T-helper 17 cell (primary cell): Measurements from ENCODE around the gene TPPP. TPM values are rescaled to one million over a fixed set of nuclear protein-coding genes. Genes with fewer than 3 reads are reported as not detected.

Experiments
- ATAC-seq: fragments of 150-1000 bp; cut with Tn5 transposase; 2 replicates; pipeline ENCODE4 v1.10.0; 2021; ENCODE audit warnings: mild to moderate bottlenecking, moderate library complexity
- DNase-seq, 3 donors: peaks; one replicate each; pipeline versions ENCODE4 v3.0.0 to v3.0.0-alpha.2; 2020 to 2021
- H3K9me3 ChIP-seq: one replicate; pipeline ENCODE4 v1.7.0; 2013; ENCODE audit warnings: low read length, mild to moderate bottlenecking; ENCODE audit not compliant: control insufficient read depth, poor library complexity, severe bottlenecking
- H3K27ac Mint-ChIP-seq: one replicate; pipeline ENCODE4 v1.8.0; 2022; ENCODE audit warnings: mild to moderate bottlenecking, moderate library complexity, mixed read lengths
- H3K27me3 Mint-ChIP-seq: one replicate; pipeline ENCODE4 v1.8.0; 2022; ENCODE audit warnings: mixed read lengths
- H3K36me3 Mint-ChIP-seq: one replicate; pipeline ENCODE4 v1.8.0; 2022; ENCODE audit warnings: low read depth, mixed read lengths
- H3K4me1 Mint-ChIP-seq: one replicate; pipeline ENCODE4 v1.8.0; 2022; ENCODE audit warnings: mild to moderate bottlenecking, mixed read lengths
- H3K4me3 Mint-ChIP-seq: one replicate; pipeline ENCODE4 v1.8.0; 2022; ENCODE audit warnings: mild to moderate bottlenecking, moderate library complexity, mixed read lengths
- total RNA-seq, 4 donors: library from RNA in 2 of 4; stranded (reverse) in 2 of 4; gene quantifications; one replicate each; pipeline ENCODE4 v1.2.3 and lab custom pipeline; 2022 to 2026

TPPP gene
- total RNA-seq, 2 donors from 2014 or later, result 17.3 to 35.4 TPM

DNA sequence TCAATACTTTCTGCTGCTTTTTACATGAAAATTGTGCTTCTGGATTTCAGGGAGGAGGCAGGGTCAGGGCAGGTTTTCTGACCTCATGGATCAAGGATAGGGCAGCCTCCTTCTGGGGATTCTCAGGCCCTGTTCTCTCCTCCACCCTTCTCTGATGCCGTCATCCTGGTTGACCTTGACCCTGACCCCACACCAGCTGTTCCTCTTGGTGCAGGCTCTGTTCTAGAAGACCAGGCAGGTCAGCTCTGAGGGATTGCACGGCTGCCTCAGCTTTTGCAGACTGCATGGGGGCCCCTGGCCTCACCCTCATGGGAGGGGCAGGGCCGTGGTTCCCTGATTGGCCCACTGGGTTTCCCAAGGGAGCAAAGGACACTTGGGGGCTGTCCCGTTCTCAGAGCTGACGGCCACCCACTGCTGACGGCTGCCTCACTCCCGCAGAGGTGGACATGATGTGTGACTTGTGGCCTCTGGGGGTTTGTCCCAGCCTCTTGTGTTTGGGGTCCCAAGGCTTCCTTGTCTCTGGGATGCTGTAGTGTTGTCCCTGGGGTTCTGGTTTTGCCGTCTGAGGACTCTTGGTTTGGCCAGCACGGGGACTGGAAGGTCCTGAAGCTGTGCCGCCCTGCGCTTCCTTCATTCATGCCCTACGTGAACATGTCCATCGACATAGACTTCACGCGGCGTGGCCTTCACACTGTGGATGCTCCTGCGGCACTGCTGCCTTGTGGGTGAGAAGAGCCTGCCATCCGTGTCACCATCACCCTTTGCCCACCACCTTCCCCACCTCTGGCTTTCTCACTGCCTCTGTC is 46.6 kb downstream of the TPPP start:
- Mint-ChIP-seq H3K4me3 (no peak overlapping the region), H3K27ac (no peak overlapping the region), H3K36me3 (no peaks in the 10 kb centered on the region), H3K4me1 (peaks cover 2% of the 10 kb centered on the region), H3K27me3 (no peaks in the 10 kb centered on the region)
- H3K9me3 ChIP-seq, result no peaks in the 10 kb centered on the region
- DNase-seq (no peak), ATAC-seq (no peak)

DNA sequence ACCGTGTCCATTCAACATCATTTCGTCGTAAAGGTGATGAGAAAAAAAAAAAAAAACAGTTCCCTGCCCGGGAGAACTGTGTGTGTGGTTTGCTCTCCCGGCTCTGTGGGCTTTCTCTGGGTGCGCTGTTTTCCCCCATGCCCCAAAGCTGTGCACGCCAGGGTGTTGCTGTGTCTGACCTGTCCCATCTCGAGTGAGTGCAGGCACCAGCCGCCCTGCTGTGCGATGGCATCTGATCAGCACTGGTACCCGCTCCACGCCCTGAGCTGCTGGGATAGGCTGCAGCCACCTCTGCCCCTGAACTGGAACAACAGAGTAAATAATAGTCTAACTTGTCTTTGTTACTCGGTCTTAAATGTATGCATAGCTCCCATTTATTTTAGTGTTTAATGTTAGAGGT is 47.7 kb downstream of the TPPP start:
- Mint-ChIP-seq H3K27ac (no peak overlapping the region), H3K4me1 (peaks cover 2% of the 10 kb centered on the region), H3K27me3 (no peaks in the 10 kb centered on the region), H3K4me3 (no peak overlapping the region), H3K36me3 (no peaks in the 10 kb centered on the region)
- DNase-seq (no peak), ATAC-seq (no peak)
- H3K9me3 ChIP-seq, result no peaks in the 10 kb centered on the region

DNA sequence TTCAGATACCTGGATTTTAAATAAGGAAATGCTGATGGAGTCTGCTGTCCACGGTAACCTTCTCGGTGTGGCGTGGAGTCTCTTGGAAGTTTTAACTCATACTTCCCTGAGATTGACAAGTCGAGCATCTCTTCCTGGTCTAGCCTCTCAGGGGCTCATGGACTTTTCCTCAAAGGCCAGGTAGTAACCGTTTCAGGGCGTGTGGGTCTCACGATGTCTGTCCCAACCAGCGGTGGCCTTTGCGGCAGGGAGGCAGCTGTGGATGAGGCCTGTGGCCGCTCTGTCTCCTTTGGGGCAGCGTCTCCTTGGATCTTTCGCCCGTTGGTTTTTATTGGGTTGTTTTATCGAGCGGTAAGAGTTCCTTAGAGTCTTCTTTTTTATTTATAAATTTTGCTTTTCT is 48.2 kb downstream of the TPPP start:
- Mint-ChIP-seq H3K4me1 (peaks cover 2% of the 10 kb centered on the region), H3K27me3 (no peaks in the 10 kb centered on the region)

DNA sequence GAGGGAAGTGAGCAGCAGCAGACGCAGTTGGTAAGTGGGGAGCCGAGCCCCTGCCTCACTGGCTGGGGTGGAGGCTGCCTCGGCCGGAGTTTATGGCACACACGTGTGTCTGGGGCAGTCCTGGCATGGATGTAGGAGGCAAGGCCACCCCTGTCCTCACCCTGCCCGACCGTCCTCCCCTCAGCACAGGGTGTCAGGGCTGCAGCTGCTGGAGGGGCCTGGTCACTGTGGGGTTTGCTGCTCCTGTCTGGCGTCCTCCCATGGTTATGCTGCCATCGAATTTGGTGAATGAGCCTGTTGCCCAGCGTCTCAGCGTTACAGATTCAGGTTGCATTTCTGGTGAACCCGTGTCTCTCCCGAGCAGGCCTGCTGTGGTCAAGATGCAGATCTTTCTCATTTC is 48.6 kb downstream of the TPPP start:
- H3K4me3 Mint-ChIP-seq, result no peak overlapping the region
- no peak for ATAC-seq
- no peaks in the 10 kb centered on the region for H3K9me3 ChIP-seq
- no peak for DNase-seq
- H3K27ac Mint-ChIP-seq, result no peak overlapping the region
- peaks cover 2% of the 10 kb centered on the region for H3K4me1 Mint-ChIP-seq
- no peaks in the 10 kb centered on the region for H3K36me3 Mint-ChIP-seq
- no peaks in the 10 kb centered on the region for H3K27me3 Mint-ChIP-seq

More for the DNA sequence above, 48.2 kb downstream of the TPPP start:
- Mint-ChIP-seq H3K27ac (no peak overlapping the region), H3K4me3 (no peak overlapping the region), H3K36me3 (no peaks in the 10 kb centered on the region)
- H3K9me3 ChIP-seq, result no peaks in the 10 kb centered on the region
- DNase-seq (no peak), ATAC-seq (no peak)

- Mint-ChIP-seq H3K27ac (no peak overlapping the region), H3K4me3 (no peak overlapping the region), H3K27me3 (no peaks in the 10 kb centered on the region), H3K4me1 (peaks cover 2% of the 10 kb centered on the region), H3K36me3 (no peaks in the 10 kb centered on the region)
- ATAC-seq (no peak), DNase-seq (no peak)
- no peaks in the 10 kb centered on the region for H3K9me3 ChIP-seq
Measured at GRCh38 chr5:643811-644271, 49.3 kb downstream of the TPPP start.

DNA sequence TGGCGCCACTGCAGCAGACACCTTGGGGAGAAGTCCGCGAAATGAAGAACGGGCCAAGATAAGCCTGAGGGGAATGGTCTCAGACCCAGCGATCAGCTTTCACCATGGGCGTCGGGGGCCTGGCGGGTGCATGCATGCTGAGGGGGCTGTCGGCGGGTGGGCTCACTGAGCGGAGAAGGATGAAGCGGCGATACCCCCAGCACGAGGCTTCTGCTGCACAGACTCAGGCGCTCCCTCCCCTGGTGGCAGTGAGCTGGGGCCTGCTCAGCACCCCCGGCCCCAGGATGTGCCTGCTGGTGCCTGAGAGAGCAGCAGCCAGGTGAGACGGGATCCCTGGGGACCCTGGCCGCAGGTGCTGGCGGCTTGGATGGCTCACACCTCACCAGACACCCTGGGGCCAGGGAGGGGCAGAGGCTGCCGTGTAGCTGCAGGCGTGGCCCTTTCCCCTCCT is 49.8 kb downstream of the TPPP start:
- Mint-ChIP-seq H3K36me3 (no peaks in the 10 kb centered on the region), H3K4me1 (peaks cover 2% of the 10 kb centered on the region), H3K27ac (no peak overlapping the region)

DNA sequence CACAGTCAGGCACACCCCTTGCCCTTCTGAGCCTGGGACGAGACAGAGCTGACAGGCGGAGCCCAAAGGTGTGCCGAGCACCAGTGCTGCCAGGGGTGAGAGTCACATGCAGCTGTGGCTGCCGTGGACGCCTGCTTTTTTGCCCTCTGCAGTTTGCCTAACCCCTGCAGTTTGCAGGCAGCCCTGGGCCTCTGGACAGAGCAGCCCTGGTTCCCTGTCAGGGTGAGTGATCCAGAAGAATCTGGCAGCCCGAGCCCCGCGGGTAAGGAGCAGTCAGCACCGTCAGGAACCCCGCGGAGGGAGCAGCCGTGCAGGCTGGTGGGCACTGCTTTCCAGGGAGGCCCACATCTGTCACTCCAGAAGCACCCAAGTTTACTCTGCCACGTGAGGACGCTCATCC is 50.7 kb downstream of the TPPP start:
- H3K4me3 Mint-ChIP-seq, result no peak overlapping the region
- no peaks in the 10 kb centered on the region for H3K36me3 Mint-ChIP-seq
- peaks cover 2% of the 10 kb centered on the region for H3K4me1 Mint-ChIP-seq
- no peaks in the 10 kb centered on the region for H3K9me3 ChIP-seq
- ATAC-seq (no peak), DNase-seq (no peak)
- no peak overlapping the region for H3K27ac Mint-ChIP-seq
- no peaks in the 10 kb centered on the region for H3K27me3 Mint-ChIP-seq

More for the DNA sequence above, 49.8 kb downstream of the TPPP start:
- Mint-ChIP-seq H3K4me3 (peak overlapping the region; percentile 43), H3K27me3 (no peaks in the 10 kb centered on the region)
- H3K9me3 ChIP-seq, result no peaks in the 10 kb centered on the region
- DNase-seq (no peak), ATAC-seq (no peak)

DNA sequence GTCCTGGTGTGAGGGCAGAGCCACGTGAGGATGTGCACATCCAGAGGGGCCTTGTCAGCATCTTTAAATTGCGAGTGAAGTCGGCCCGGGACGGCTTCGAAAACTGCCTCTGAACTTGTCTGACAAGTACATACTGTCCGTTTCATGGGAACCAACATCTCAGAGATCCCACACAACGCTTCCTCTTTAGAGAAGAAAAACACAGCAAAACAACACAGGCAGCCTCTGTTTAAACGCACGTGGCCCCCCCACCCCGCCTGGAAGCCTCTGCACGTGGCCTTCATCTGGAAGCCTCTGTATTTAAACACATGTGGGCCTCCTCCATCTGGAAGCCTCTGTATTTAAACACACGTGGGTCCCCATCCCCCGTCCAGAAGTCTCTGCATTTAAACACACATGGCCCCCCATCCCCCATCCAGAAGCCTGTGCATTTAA is 51.8 kb downstream of the TPPP start:
- no peak for DNase-seq
- Mint-ChIP-seq H3K4me1 (peaks cover 2% of the 10 kb centered on the region), H3K36me3 (no peaks in the 10 kb centered on the region)

GRCh38 chr5:640461-641330 is 52.5 kb downstream of the TPPP start:
- no peak for DNase-seq
- Mint-ChIP-seq H3K4me1 (peaks cover 2% of the 10 kb centered on the region), H3K36me3 (peaks cover 3% of the 10 kb centered on the region), H3K27ac (no peak overlapping the region), H3K27me3 (no peaks in the 10 kb centered on the region), H3K4me3 (no peak overlapping the region)
- H3K9me3 ChIP-seq, result no peaks in the 10 kb centered on the region
- no peak for ATAC-seq

More for the DNA sequence above, 51.8 kb downstream of the TPPP start:
- Mint-ChIP-seq H3K4me3 (no peak overlapping the region), H3K27me3 (no peaks in the 10 kb centered on the region), H3K27ac (no peak overlapping the region)
- no peak for ATAC-seq
- H3K9me3 ChIP-seq, result no peaks in the 10 kb centered on the region

- H3K27me3 Mint-ChIP-seq, result no peaks in the 10 kb centered on the region
- no peak overlapping the region for H3K27ac Mint-ChIP-seq
- DNase-seq (no peak), ATAC-seq (no peak)
- H3K4me1 Mint-ChIP-seq, result peaks cover 1% of the 10 kb centered on the region
- no peak overlapping the region for H3K4me3 Mint-ChIP-seq
- no peaks in the 10 kb centered on the region for H3K9me3 ChIP-seq
- H3K36me3 Mint-ChIP-seq, result peaks cover 6% of the 10 kb centered on the region
Measured at GRCh38 chr5:639584-640213, 53.5 kb downstream of the TPPP start.

DNA sequence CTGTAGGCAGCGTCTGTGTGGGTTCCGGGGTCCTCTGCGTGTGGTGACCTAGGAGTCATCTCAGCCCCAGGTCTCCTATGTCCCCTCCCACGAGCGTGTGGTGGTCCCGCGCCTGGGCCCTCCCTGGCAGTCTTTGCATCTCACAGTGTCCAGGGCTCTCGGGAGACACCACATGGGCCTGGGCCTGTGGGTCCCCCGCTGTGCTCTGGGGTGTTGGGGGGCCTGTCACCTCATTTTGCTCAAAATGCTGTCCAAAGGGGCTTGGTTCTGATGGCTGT is 54.0 kb downstream of the TPPP start:
- no peak for DNase-seq
- H3K4me1 Mint-ChIP-seq, result no peaks in the 10 kb centered on the region
- no peak for ATAC-seq
- H3K27ac Mint-ChIP-seq, result no peak overlapping the region
- no peaks in the 10 kb centered on the region for H3K27me3 Mint-ChIP-seq
- no peak overlapping the region for H3K4me3 Mint-ChIP-seq
- H3K36me3 Mint-ChIP-seq, result peaks cover 8% of the 10 kb centered on the region
- no peaks in the 10 kb centered on the region for H3K9me3 ChIP-seq

- Mint-ChIP-seq H3K4me3 (no peak overlapping the region), H3K27ac (no peak overlapping the region), H3K27me3 (no peaks in the 10 kb centered on the region), H3K36me3 (peaks cover 8% of the 10 kb centered on the region), H3K4me1 (no peaks in the 10 kb centered on the region)
- no peaks in the 10 kb centered on the region for H3K9me3 ChIP-seq
- ATAC-seq, result no peak
- no peak for DNase-seq
Measured at GRCh38 chr5:638501-639252, 54.5 kb downstream of the TPPP start.
